Ammon's horn (tissue), 1 donor: ENCODE data around the gene SULF2.

Experiments
- DNase-seq: peaks from one replicate; pipeline ENCODE4 v3.0.0-alpha.2; 2016; ENCODE audit warnings: low spot score

SULF2 gene

DNA sequence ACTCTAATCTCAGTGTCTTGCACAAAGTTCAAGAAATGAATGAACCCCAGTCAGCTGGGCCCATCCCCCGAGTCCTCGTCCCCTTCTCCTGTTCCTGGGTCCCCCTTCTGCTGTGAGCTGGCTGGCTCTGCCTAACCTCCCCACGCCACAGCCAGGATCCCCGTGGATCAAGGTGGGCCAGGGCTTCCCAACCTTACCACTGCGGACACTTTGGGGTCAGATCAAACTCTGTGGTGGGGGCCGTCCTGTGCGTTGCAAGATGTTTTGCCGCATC lies 116.2 kb downstream of the SULF2 start:
- no peak for DNase-seq

- no peak for DNase-seq
Observed at GRCh38 chr20:47668313-47669151, 116.7 kb downstream of the SULF2 start.

DNA sequence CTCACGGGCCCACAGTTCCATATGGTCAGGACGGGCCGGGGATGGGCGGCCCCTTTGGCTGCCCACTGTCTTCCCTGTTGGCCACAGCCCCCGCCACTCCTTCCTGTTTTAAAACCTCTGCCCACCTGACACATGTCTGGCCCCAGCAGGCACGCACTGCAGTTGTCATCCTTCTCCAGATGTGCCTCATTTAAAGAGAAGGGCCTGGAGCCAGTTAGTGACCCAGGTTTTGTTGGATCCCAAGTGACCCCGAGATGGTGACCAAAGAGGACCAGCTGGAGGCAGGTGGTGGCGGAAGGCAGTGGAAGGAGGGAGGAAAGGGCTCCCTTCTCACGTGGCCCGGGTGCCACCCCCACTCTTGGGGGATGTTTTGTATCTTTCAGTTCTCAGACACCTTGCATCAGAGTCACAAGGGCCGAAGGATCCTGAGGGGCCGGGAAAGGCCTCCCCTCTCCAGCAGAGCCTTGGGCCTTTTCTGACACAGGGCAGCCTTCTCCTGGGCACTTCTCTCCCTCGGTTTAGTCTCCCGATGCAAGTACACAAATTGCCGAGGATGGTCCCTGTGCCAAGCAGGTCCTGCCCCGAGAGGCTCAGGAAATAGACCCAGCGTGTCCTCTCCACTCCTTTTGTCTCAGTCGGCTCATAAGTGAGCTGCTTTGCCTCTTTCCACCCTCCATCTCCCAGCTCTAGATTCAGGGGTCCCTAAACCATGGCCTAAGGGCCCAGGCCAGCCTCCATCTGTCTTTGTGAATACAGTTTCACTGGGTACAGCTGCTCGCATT lies 117.6 kb downstream of the SULF2 start:
- no peak for DNase-seq

DNA sequence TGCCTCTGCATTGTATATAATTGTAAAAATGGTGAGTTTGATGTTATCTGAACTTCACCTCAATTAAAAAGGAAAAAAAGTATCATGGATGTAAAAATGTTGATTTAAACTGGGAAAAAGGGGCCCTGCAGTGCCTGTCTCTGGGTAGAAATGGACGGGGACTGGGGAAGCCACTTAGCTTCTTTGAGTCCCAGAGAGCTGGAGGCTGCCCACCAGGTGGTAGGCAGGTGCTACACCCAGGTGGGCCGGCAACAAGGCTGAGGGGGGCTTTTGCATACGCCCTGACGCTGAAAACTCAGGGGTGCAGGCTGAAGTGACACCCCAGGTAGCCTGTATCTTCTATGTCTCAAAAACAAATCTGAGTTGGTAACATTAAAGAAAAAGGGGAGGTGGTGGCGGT lies 118.2 kb downstream of the SULF2 start:
- DNase-seq: no peak

DNA sequence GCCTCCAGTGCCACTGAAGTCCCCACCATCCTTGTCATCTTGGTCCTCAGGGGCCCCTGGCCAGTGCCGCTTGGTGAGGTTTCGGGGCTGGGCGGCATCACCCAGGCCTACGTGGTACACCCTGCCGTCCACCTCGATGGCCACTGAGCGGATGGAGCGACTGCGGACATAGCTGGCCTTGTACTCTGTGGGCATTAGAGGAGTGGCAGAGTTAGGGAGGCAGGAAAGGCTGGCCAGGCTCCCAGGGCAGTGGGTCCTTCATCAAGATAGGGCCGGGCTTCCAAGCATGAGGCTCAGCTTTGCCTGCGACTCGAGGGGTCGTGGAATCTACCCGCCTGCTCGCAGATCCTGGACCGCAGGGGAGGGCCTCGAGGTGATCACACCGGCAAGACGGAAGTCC lies 119.0 kb downstream of the SULF2 start:
- DNase-seq: no peak

DNA sequence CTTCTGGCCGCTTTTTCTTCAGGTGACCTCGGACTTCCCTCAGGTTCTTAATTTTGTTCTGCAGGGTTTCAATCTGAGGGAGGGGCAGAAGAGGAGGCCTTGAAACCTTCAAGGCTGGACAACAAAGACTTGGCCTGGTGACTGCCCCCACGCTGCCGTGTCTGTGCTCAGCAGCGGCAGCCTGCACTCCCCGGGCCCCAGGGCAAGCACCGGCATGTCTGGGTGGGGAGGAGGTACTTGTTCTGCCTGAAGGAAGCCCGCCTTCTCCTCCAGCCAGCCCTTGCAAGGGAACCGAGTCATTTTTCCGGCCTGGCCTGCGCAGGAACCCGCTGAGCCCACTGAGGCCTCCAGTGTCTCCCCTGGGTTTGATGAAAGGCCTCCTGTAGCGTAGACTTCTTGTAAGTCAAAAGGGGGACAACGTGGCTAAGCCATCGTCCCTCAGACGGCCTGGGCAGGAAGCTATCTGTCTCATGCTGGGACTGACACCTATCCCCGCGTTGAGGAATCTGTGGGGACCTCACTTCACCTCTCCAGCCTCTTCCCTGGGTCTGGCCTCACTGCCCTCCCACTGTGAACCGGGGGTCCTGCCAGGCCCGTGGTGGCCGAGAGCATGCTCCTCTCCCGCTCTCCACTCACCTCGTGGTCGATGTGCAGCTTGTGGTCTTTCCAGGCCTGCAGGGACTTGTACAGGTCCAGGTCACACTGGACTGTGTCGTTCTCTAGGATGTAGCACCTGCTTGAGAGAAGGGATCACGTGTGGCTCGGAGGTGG lies 119.9 kb downstream of the SULF2 start:
- no peak for DNase-seq

- DNase-seq: no peak
Observed at GRCh38 chr20:47664744-47665143, 120.5 kb downstream of the SULF2 start.

- DNase-seq: no peak
Observed at GRCh38 chr20:47664068-47664437, 121.2 kb downstream of the SULF2 start.

GRCh38 chr20:47663354-47664067 lies 121.8 kb downstream of the SULF2 start:
- peak; percentile 82 for DNase-seq

DNA sequence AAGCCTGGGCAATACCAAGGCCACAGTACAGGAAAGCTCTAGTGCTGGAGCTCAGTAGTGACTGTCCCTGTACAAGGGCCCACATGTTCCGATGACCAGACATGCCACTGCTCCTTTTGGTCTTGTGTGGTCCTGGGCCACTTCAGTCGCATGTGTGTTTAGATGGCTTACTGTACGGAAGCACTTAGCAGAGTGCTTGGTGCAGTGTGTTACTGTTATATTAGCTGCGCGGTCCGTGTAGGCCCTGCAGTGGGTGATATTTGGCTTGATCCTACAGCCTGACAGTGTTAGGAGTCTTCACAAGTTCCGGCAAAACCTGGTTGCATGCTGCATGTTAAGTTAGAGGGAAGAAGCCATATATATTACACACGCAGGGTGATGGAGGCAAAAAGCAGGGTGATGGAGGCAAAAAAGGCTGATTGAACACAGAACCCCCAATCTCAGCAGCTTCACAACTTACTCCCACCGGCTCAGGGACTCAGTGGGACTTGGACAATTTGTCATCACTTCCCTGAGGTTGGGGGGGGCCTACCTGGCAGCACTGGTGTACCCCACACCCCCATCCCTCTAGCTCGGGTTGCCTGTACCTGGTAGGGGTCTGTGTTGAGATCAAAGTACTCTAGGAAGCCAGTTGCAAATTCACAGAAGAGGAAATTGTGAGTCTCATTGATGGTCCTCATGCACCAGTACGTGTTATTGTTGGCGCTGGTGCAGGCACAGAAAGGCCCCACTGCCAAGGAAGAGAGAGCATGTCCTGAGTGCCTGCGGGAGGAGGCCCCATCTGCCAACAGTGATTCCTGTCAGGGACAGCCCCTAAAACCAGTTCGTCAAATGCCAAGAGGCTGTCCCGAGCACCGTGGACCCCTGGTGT lies 122.6 kb downstream of the SULF2 start:
- no peak for DNase-seq

GRCh38 chr20:47661714-47662113 lies 123.6 kb downstream of the SULF2 start:
- DNase-seq: no peak

GRCh38 chr20:47660983-47661700 lies 124.1 kb downstream of the SULF2 start:
- no peak for DNase-seq

GRCh38 chr20:47660602-47660905 lies 124.7 kb downstream of the SULF2 start:
- DNase-seq: no peak

GRCh38 chr20:47659904-47660601 lies 125.2 kb downstream of the SULF2 start:
- DNase-seq: no peak

GRCh38 chr20:47656318-47656717 lies 129.0 kb downstream of the SULF2 start:
- DNase-seq: no peak

DNA sequence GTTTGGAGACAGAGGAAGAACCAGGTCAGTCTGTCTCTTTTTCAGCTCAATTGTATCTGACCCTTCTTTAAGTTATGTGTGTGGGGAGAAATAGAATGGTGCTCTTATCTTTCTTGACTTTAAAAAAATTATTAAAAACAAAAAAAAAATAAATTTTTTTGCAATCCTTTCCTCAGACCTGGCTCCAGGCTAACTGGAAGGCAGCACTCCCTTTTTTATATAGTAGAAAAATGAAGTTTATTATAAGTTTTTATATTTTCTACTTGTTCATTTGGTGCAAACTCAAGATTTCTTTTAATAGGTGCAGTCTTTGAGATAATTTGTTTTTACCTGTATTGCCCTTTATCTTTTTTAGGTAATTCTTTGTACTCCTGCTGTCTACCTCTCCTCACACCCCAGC lies 129.6 kb downstream of the SULF2 start:
- DNase-seq: no peak

DNA sequence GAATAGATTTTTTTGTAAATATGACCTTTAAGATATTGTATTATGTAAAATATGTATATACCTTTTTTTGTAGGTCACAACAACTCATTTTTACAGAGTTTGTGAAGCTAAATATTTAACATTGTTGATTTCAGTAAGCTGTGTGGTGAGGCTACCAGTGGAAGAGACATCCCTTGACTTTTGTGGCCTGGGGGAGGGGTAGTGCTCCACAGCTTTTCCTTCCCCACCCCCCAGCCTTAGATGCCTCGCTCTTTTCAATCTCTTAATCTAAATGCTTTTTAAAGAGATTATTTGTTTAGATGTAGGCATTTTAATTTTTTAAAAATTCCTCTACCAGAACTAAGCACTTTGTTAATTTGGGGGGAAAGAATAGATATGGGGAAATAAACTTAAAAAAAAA lies 130.9 kb downstream of the SULF2 start:
- DNase-seq: no peak

DNA sequence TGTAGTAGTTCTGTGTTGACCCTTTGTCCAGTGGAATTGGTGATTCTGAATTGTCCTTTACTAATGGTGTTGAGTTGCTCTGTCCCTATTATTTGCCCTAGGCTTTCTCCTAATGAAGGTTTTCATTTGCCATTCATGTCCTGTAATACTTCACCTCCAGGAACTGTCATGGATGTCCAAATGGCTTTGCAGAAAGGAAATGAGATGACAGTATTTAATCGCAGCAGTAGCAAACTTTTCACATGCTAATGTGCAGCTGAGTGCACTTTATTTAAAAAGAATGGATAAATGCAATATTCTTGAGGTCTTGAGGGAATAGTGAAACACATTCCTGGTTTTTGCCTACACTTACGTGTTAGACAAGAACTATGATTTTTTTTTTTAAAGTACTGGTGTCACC lies 131.4 kb downstream of the SULF2 start:
- no peak for DNase-seq

DNA sequence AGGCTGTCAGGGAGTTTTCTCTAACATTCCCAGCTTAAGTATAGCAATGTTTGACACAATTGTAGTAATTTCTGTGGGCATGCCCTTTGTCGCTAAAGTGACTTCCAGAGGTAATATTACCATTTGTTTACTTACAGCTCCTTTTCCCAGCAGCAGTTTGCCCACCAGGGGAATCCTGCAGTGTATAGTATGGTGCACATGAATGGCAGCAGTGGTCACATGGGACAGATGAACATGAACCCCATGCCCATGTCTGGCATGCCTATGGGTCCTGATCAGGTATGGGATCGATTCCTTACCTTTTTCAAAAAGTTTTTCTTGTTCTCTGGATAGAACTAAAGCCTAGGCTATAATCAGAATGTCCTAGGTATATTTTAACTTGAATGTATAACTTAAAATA lies 132.5 kb downstream of the SULF2 start:
- no peak for DNase-seq

DNA sequence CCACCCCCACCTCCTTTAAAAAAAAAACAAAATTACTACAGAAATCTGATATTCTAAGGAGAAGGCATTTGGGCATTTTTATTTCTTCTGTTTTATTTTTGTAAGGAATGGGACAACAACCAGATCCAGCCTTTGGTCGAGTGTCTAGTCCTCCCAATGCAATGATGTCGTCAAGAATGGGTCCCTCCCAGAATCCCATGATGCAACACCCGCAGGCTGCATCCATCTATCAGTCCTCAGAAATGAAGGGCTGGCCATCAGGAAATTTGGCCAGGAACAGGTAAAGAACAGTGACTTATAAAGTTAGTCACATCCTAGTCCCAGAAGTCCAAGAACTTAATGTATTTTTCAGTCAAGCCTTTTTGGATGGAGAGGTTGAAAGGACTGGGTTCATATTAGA lies 133.0 kb downstream of the SULF2 start:
- no peak for DNase-seq
